NCI-H510A (cell line): ENCODE data around the gene UBE2F.

Experiments used
- DNase-seq: peaks from one replicate; lab custom pipeline; 2025; lab: John Stamatoyannopoulos, UW

UBE2F gene

GRCh38 chr2:238080518-238080917, 113.7 kb downstream of the UBE2F start:
- DNase-seq, result no peak

- no peak for DNase-seq
These were observed 114.3 kb downstream of the UBE2F start for GRCh38 chr2:238081150-238081549.

- DNase-seq, result no peak
These were observed 114.7 kb downstream of the UBE2F start for GRCh38 chr2:238081561-238081960.

- DNase-seq, result no peak
These were observed 115.3 kb downstream of the UBE2F start for GRCh38 chr2:238082151-238082550.

- no peak for DNase-seq
These were observed 116.0 kb downstream of the UBE2F start for GRCh38 chr2:238082827-238083226.

GRCh38 chr2:238083919-238084318, 117.1 kb downstream of the UBE2F start:
- DNase-seq, result no peak

GRCh38 chr2:238084761-238085160, 117.9 kb downstream of the UBE2F start:
- DNase-seq, result no peak

- no peak for DNase-seq
These were observed 119.1 kb downstream of the UBE2F start for GRCh38 chr2:238085899-238086298.

- DNase-seq, result no peak
These were observed 120.4 kb downstream of the UBE2F start for GRCh38 chr2:238087211-238087610.

- no peak for DNase-seq
These were observed 124.1 kb downstream of the UBE2F start for GRCh38 chr2:238090887-238091286.

- DNase-seq, result no peak
These were observed 124.7 kb downstream of the UBE2F start for GRCh38 chr2:238091436-238092060.
